NCI-H510A treated with DMSO at 0.1 percent for 48 hours (cell line): Measurements from ENCODE around the gene NBPF19.
"Not testable (repeated sequence)": the region's sequence is repeated elsewhere in the genome, so short reads cannot be mapped to it uniquely, and the experiment has no call there.

Experiments used
- DNase-seq: peaks from one replicate; lab custom pipeline; 2025; lab: John Stamatoyannopoulos, UW

NBPF19 gene, protein sequence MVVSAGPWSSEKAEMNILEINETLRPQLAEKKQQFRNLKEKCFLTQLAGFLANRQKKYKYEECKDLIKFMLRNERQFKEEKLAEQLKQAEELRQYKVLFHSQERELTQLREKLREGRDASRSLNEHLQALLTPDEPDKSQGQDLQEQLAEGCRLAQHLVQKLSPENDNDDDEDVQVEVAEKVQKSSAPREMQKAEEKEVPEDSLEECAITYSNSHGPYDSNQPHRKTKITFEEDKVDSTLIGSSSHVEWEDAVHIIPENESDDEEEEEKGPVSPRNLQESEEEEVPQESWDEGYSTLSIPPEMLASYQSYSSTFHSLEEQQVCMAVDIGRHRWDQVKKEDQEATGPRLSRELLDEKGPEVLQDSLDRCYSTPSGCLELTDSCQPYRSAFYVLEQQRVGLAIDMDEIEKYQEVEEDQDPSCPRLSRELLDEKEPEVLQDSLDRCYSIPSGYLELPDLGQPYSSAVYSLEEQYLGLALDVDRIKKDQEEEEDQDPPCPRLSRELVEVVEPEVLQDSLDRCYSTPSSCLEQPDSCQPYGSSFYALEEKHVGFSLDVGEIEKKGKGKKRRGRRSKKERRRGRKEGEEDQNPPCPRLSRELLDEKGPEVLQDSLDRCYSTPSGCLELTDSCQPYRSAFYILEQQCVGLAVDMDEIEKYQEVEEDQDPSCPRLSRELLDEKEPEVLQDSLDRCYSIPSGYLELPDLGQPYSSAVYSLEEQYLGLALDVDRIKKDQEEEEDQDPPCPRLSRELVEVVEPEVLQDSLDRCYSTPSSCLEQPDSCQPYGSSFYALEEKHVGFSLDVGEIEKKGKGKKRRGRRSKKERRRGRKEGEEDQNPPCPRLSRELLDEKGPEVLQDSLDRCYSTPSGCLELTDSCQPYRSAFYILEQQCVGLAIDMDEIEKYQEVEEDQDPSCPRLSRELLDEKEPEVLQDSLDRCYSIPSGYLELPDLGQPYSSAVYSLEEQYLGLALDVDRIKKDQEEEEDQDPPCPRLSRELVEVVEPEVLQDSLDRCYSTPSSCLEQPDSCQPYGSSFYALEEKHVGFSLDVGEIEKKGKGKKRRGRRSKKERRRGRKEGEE (N-terminal part only)

GRCh38 chr1:149474745-149475144, at the start of gene NBPF19:
TSS of gene NBPF19 (plus strand) at chr1:149475045. CDS start at chr1:149475933, 888 bp downstream.
- not testable (repeated sequence) for DNase-seq

DNA sequence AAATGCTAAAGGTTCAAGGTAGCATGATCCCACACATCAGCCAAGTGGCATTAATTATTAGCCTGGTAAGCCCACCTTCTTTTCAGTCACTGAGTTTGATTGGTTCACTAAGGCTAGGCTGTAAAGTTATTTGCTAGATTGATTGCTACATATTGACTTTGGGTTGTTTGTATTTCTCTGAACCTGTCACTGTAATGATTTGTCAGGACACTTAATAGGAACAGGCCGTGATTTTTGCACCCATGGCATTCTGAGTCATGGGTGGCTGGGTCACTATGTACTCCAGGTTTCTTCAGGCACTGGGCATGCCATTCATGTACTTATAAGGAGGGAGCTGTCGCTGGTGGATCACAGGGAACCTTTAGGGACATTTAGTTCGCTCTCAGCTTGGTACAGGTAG, 46.5 kb upstream of the NBPF19 start:
- not testable (repeated sequence) for DNase-seq

GRCh38 chr1:149445451-149445850, 29.4 kb upstream of the NBPF19 start:
- not testable (repeated sequence) for DNase-seq

DNA sequence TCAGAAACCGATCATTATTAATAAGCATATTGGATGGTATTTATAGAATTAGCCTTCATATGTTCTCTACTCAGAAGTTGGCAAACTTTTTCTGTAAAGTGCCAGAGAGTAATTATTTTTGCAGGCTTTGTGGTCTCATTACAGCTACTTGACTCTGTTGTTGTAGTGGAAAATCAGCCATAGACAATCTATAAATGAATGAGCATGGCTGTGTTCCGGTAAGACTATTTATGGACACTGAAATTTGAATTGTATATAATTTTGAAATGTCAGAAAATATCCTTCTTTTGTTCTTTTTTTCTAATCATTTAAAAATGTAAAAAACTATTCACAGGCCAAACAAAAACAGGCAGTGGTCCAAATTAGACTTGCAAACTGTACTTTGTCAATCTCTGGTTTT, 22.6 kb upstream of the NBPF19 start:
- not testable (repeated sequence) for DNase-seq

DNA sequence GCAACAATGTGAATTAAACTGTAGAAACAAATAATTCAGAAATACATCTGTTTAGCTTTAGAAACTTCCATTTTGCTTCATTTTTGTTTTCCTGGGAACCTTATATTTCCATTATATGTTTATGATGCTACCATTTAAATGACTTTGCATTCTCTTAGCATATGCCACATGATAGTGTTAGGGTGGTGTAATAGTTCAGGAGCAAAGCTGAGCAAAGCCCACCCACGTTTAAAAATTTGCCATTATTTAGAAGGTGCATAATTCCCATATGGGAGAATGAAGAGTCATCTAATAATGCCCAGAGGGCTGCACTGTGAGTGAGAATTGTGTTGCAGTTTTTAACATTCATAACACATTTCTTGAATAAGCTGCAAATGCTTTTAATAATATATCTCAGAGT, 22.2 kb upstream of the NBPF19 start:
- not testable (repeated sequence) for DNase-seq

DNA sequence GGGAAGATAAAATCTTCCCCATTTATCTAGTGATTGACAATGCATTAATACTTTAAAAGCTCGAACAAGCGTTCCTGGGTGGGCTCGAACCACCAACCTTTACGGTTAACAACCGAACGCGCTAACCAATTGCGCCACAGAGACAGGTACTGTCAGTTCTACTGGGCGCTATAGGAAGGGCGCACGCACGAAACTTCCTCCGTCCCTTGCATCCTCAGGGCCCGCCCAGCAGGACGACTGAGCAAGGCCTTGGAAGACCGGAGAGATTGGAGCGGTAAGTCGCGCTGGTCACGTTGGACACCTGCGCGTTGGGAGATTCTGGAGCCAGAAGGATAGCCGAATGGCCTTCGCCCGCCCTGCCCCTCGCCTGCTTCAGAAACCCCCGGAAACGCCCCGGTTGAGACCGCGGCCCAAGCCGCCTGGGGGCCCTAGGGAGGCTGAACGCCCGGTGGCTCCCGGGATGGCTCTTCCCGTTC, 83.5 kb downstream of the NBPF19 start:
- not testable (repeated sequence) for DNase-seq

DNA sequence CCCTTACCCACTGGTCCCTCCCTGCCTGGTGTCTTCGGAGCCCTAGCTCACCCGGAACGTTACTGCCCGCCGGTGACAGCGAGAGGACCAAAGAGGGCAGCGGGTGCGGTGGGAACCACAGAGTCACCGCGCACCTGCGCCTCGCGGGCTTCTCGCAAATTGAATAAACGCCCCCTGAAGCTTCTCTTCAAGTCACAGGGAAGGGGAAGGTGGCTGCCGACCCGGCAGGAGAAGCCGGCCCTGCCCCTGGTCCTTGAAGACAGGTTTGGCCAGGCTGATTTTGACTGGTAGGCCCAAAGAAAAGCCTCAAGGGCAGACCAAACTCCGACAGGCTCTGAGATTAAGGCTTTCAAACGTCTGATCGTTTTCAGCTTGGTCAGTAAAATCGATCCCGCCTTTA, 87.0 kb downstream of the NBPF19 start:
- not testable (repeated sequence) for DNase-seq

GRCh38 chr1:149565485-149565884, 90.6 kb downstream of the NBPF19 start:
- DNase-seq, result not testable (repeated sequence)

GRCh38 chr1:149572763-149573162, 97.9 kb downstream of the NBPF19 start:
- DNase-seq, result not testable (repeated sequence)

- peak; percentile 1 for DNase-seq
Observed at GRCh38 chr1:149585592-149585991, 110.7 kb downstream of the NBPF19 start.
